Heart left ventricle (tissue), 16 donors: ENCODE data around the gene ZNF536. TPM values are rescaled to one million over a fixed set of nuclear protein-coding genes. Genes with fewer than 3 reads are reported as not detected.

ENCODE experiments used
- ATAC-seq, 4 donors: fragments of 200-7000 bp; cut with Tn5 transposase; one replicate each; pipeline ENCODE4 v1.9.1; 2020 to 2022; ENCODE audit warnings: moderate library complexity in 4 of 4, mild to moderate bottlenecking in 3 of 4, moderate number of reproducible peaks in 1 of 4
- DNase-seq, 5 donors: peaks; one replicate each; pipeline ENCODE4 v3.0.0-alpha.2; 2020
- H3K27ac ChIP-seq, 12 donors: fragments of 200-600 bp; sonication (generic) in 4 of 12; one replicate each; pipeline versions ENCODE4 v1.5.0 to v1.8.0; 2016 to 2022; ENCODE audit warnings: mild to moderate bottlenecking in 2 of 12
- H3K27me3 ChIP-seq, 9 donors: fragments of 200-600 bp; sonication (generic) in 2 of 9; one replicate each; pipeline versions ENCODE4 v1.5.1 to v1.8.0; 2016 to 2022; ENCODE audit warnings: mild to moderate bottlenecking in 3 of 9
- H3K36me3 ChIP-seq, 9 donors: fragments of 200-600 bp; sonication (generic) in 2 of 9; one replicate each; pipeline versions ENCODE4 v1.5.0 to v1.8.0; 2018 to 2022; ENCODE audit warnings: mild to moderate bottlenecking in 2 of 9
- H3K4me1 ChIP-seq, 12 donors: fragments of 200-600 bp; sonication (generic) in 4 of 12; one replicate each; pipeline versions ENCODE4 v1.5.0 to v1.8.0; 2016 to 2022; ENCODE audit warnings: mild to moderate bottlenecking in 3 of 12
- H3K4me3 ChIP-seq, 12 donors: fragments of 200-600 bp; sonication (generic) in 4 of 12; one replicate each; pipeline versions ENCODE4 v1.5.0 to v1.8.0; 2017 to 2022; ENCODE audit warnings: mild to moderate bottlenecking in 9 of 12, moderate library complexity in 4 of 12
- H3K9me3 ChIP-seq, 12 donors: fragments of 200-600 bp; sonication (generic) in 4 of 12; one replicate each; pipeline versions ENCODE4 v1.5.0 to v1.8.0; 2016 to 2022; ENCODE audit warnings: mild to moderate bottlenecking in 1 of 12
- CTCF ChIP-seq, 12 donors: fragments of 200-600 bp; sonication (generic) in 4 of 12; IDR thresholded peaks; one replicate each; pipeline versions ENCODE4 v1.5.0 to v1.8.0; 2018 to 2022; ENCODE audit warnings: antibody characterized with exemption in 12 of 12, mild to moderate bottlenecking in 5 of 12
- POLR2A ChIP-seq, 2 donors: fragments of 450-650 bp; IDR thresholded peaks; one replicate each; pipeline ENCODE4 v1.6.1; 2017; ENCODE audit warnings: antibody characterized with exemption in 2 of 2, mild to moderate bottlenecking in 2 of 2, moderate library complexity in 2 of 2
- WGBS, 4 donors: extraction: QIAGEN DNeasy Blood & Tissue Kit in 2 of 4; methylation state at CpG; one replicate each; pipeline versions ENCODE4 v1.1.5 to v1.1.7; 2013 to 2018; 5-methylcytosine and 5-hydroxymethylcytosine counted together
- intact Hi-C, 10 donors: fragments of 100-400 bp; cut with DNase I; formaldehyde crosslinking; loops; one replicate each; pipeline versions ENCODE4 v1.11.1 to v1.14.2; 2022
- polyA plus RNA-seq, 2 donors: library from polyadenylated mRNA; stranded (reverse); fragments of 200-250 nt; gene quantifications; one replicate each; pipeline ENCODE4 v1.2.3, GENCODE V29; 2013
- total RNA-seq, 9 donors: library from RNA; depleted of rRNA in 2 of 9; stranded (reverse); fragments of >200 nt in 2 of 9; fragmentation: NEBNext Ultra II Directional in 3 of 9; extraction: Animal tissue kit (Norgen Biotek cat#: 25700) in 3 of 9; gene quantifications; one replicate each; pipeline versions ENCODE4 v1.1.0 to v1.2.4, GENCODE V29; 2016 to 2023
- donor health status: ischemic (EF 13 %, LVEDD 7.1; RV severe dilation, severe dysfunction).
- donor health status: healthy with polysubstance abuse.
- donor health status: DM: no; HTN: yes; CAD: no.
- donor health status: DM: no; HTN: no; CAD: no.
- donor health status: ischemic (EF 25% LVEDD 6.9; RV normal size, moderate dysfunction).
- donor health status: ischemic (EF 25% LVEDD 5.7; RV mildly dilated, moderate dysfunction).
- donor health status: healthy.
- donor health status: DM: yes; HTN: yes; CAD: no.
- donor health status: ischemic (EF 35%, LVEDD 5.7; RV mildly dilated, moderate dysfunction).
- donor health status: nonischemic (EF 11% LVEDD 7.7; RV severe dilation, severe dysfunction).
- donor health status: DM: yes; HTN: yes; CAD: no.
- donor health status: PGD.
- donor health status: ischemic (EF 29% LVEDD 5.4; RV normal size, mild dysfunction).
- donor health status: nonischemic (EF 23%, LVEDD 6.1; RV moderate dilation, normal function).

The ZNF536 gene
- total and polyA plus RNA-seq, 11 donors: 0.17 to 10.1 (median 2.0) TPM

- no peaks in the 10 kb centered on the region for H3K36me3 ChIP-seq
- intact Hi-C loops: no loop called here
- H3K4me3 ChIP-seq: no peak overlapping the region
- no peaks in the 10 kb centered on the region for H3K9me3 ChIP-seq
- TF ChIP-seq POLR2A (IDR thresholded peaks at IDR 0.05): no peak
- TF ChIP-seq CTCF (IDR thresholded peaks at IDR 0.05): no peak
- DNase-seq (no peak), ATAC-seq (no peak)
- H3K27ac ChIP-seq: no peak overlapping the region
- H3K4me1 ChIP-seq: peaks cover 0 to 10% (median 2%) of the 10 kb centered on the region in 12 donors
- H3K27me3 ChIP-seq: peaks cover 0 to 3% (median 0%) of the 10 kb centered on the region in 9 donors
- WGBS, 4 donors: 73 to 81% (median 76%) methylated on average over 10 of the region's 10 CpGs
Observed at GRCh38 chr19:30446850-30447552, 74.8 kb downstream of the ZNF536 start.

GRCh38 chr19:30447553-30447870 is 75.3 kb downstream of the ZNF536 start:
- H3K27me3 ChIP-seq: peaks cover 0 to 3% (median 0%) of the 10 kb centered on the region in 9 donors
- 72 to 75% (median 75%) methylated on average over 4 of the region's 4 CpGs for WGBS, 4 donors
- no peak for TF ChIP-seq CTCF (IDR thresholded peaks at IDR 0.05)
- TF ChIP-seq POLR2A (IDR thresholded peaks at IDR 0.05): no peak
- no peak for ATAC-seq
- no peak for DNase-seq
- intact Hi-C loops: no loop called here
- H3K27ac ChIP-seq: no peak overlapping the region
- no peaks in the 10 kb centered on the region for H3K9me3 ChIP-seq
- H3K4me1 ChIP-seq: peaks cover 0 to 10% (median 2%) of the 10 kb centered on the region in 12 donors
- no peak overlapping the region for H3K4me3 ChIP-seq
- no peaks in the 10 kb centered on the region for H3K36me3 ChIP-seq

- Histone ChIP-seq H3K4me3 (peak overlapping the region in 1 of 12 donors; percentile 43), H3K9me3 (no peaks in the 10 kb centered on the region), H3K36me3 (no peaks in the 10 kb centered on the region), H3K27ac (no peak overlapping the region), H3K4me1 (peaks cover 0 to 10% (median 2%) of the 10 kb centered on the region in 12 donors), H3K27me3 (no peaks in the 10 kb centered on the region)
- 63 to 69% (median 64%) methylated on average over 9 of the region's 9 CpGs for WGBS, 4 donors
- ATAC-seq (no peak), DNase-seq (no peak)
- TF ChIP-seq CTCF (IDR thresholded peaks at IDR 0.05): no peak
- TF ChIP-seq POLR2A (IDR thresholded peaks at IDR 0.05): no peak
- intact Hi-C loops: no loop called here
Observed at GRCh38 chr19:30448386-30449077, 76.3 kb downstream of the ZNF536 start.

- intact Hi-C loops: no loop called here
- Histone ChIP-seq H3K9me3 (no peaks in the 10 kb centered on the region), H3K27me3 (no peaks in the 10 kb centered on the region), H3K27ac (peak overlapping the region in 2 of 12 donors; percentile 27 to 29), H3K36me3 (no peaks in the 10 kb centered on the region), H3K4me1 (peaks cover 0 to 10% (median 2%) of the 10 kb centered on the region in 12 donors), H3K4me3 (peak overlapping the region in 2 of 12 donors; percentile 43 to 53)
- no peak for TF ChIP-seq POLR2A (IDR thresholded peaks at IDR 0.05)
- no peak for TF ChIP-seq CTCF (IDR thresholded peaks at IDR 0.05)
- no peak for DNase-seq
- WGBS, 4 donors: 75 to 79% (median 77%) methylated on average over 6 of the region's 6 CpGs
- ATAC-seq: no peak
Observed at GRCh38 chr19:30449078-30449590, 77.0 kb downstream of the ZNF536 start.
